ENCODE results near the gene OVCA2. TPM values are rescaled to one million over a fixed set of nuclear protein-coding genes. Genes with fewer than 3 reads are reported as not detected.

Gene OVCA2
- total and polyA plus RNA-seq, 2 donors (not counting 3 experiments of a cell fraction or from before 2014, with no cell fraction given) = 41.3 to 84.2 TPM

- H3K4me1 ChIP-seq (ENCODE audit: control insufficient read depth, extremely low read depth, insufficient read depth, low read length) = peaks cover 4% of the 10 kb centered on the region
- no peak overlapping the region for H3K4me2 ChIP-seq (ENCODE audit: insufficient read depth, low read length)
- no peaks in the 10 kb centered on the region for H3K9me3 ChIP-seq (replicated peaks; ENCODE audit: control insufficient read depth, insufficient read depth, low read length)
- POLR2A ChIA-PET = no interaction called here
- H3K9ac ChIP-seq (replicated peaks; ENCODE audit: extremely low read depth, insufficient read depth, low read length) = no peak overlapping the region
- dilution Hi-C loops (cut with MboI; ENCODE audit: extremely low pct_ligation_motif_present, low sequenced_read_pairs) (no loop called here), intact Hi-C loops (cut with micrococcal nuclease) (no loop called here)
- no peak overlapping the region for H3K4me3 ChIP-seq (replicated peaks in 1 of 3; ENCODE audit: insufficient read depth in 1 of 3, low read depth in 1 of 3, low read length in 3 of 3)
- TF ChIP-seq EZH2 (IDR thresholded peaks at IDR 0.05; ENCODE audit: borderline replicate concordance, low read depth, low read length, severe bottlenecking) (peak; percentile 22), MYC (IDR thresholded peaks at IDR 0.05; ENCODE audit: low read depth, low read length) (no peak)
- FAIRE-seq (no peak), DNase-seq (ENCODE audit: low read depth, low spot score) (no peak)
- CTCF ChIA-PET = interaction anchor here (1.8 kb wide), 1 partner anchor 89 kb away, joined by 6 read pairs; no protein-coding TSS in a partner anchor
- H3K79me2 ChIP-seq (ENCODE audit: control insufficient read depth, insufficient read depth, low read length) = no peaks in the 10 kb centered on the region
- no peaks in the 10 kb centered on the region for H3K9me1 ChIP-seq (replicated peaks; ENCODE audit: control insufficient read depth, extremely low read depth, insufficient read depth, low read length)
- BruUV-seq (replicated peaks) = no TSS peak
- H3K36me3 ChIP-seq (ENCODE audit: control insufficient read depth in 2 of 2, extremely low read depth in 1 of 2, insufficient read depth in 2 of 2, low read length in 2 of 2) = no peaks in the 10 kb centered on the region
- peaks cover 12 to 20% of the 10 kb centered on the region in 2 experiments for H3K27me3 ChIP-seq (ENCODE audit: control insufficient read depth in 2 of 2, insufficient read depth in 2 of 2, low read length in 2 of 2)
- no peaks in the 10 kb centered on the region for H4K20me1 ChIP-seq (replicated peaks; ENCODE audit: control insufficient read depth, extremely low read depth, insufficient read depth, low read length)
- H3K27ac ChIP-seq (ENCODE audit: insufficient read depth, low read depth, low read length) = no peak overlapping the region
- H2AFZ ChIP-seq (ENCODE audit: low read depth, low read length) = no peak overlapping the region
These were observed 44.4 kb upstream of the OVCA2 start for GRCh38 chr17:1997289-1997926.

GRCh38 chr17:1997927-1998742, 43.7 kb upstream of the OVCA2 start:
- peak overlapping the region; percentile 30 for H2AFZ ChIP-seq (ENCODE audit: low read depth, low read length)
- H3K4me2 ChIP-seq (ENCODE audit: insufficient read depth, low read length) = no peak overlapping the region
- intact Hi-C loops (cut with micrococcal nuclease) = no loop called here
- no peaks in the 10 kb centered on the region for H3K79me2 ChIP-seq (ENCODE audit: control insufficient read depth, insufficient read depth, low read length)
- no peak overlapping the region for H3K9ac ChIP-seq (replicated peaks; ENCODE audit: extremely low read depth, insufficient read depth, low read length)
- BruUV-seq (replicated peaks) = no TSS peak
- H3K36me3 ChIP-seq (ENCODE audit: control insufficient read depth in 2 of 2, extremely low read depth in 1 of 2, insufficient read depth in 2 of 2, low read length in 2 of 2) = no peaks in the 10 kb centered on the region
- H3K4me1 ChIP-seq (ENCODE audit: control insufficient read depth, extremely low read depth, insufficient read depth, low read length) = peaks cover 4% of the 10 kb centered on the region
- H3K27ac ChIP-seq (ENCODE audit: insufficient read depth, low read depth, low read length) = no peak overlapping the region
- FAIRE-seq (no peak), DNase-seq (ENCODE audit: low read depth, low spot score) (no peak)
- TF ChIP-seq POLR2A (IDR thresholded peaks at IDR 0.05; ENCODE audit: low read depth, low read length) (no peak), EZH2 (IDR thresholded peaks at IDR 0.05; ENCODE audit: borderline replicate concordance, low read depth, low read length, severe bottlenecking) (peak; percentile 56)
- H3K27me3 ChIP-seq (ENCODE audit: control insufficient read depth in 2 of 2, insufficient read depth in 2 of 2, low read length in 2 of 2) = peaks cover 12 to 20% of the 10 kb centered on the region in 2 experiments
- dilution Hi-C loops (cut with MboI; ENCODE audit: extremely low pct_ligation_motif_present, low sequenced_read_pairs) = no loop called here
- H3K4me3 ChIP-seq (replicated peaks in 1 of 3; ENCODE audit: insufficient read depth in 1 of 3, low read depth in 1 of 3, low read length in 3 of 3) = peak overlapping the region in 1 of 3 experiments; percentile 31
- no peaks in the 10 kb centered on the region for H3K9me3 ChIP-seq (replicated peaks; ENCODE audit: control insufficient read depth, insufficient read depth, low read length)
- ChIA-PET POLR2A (no interaction called here), CTCF (interaction anchor here (0.7 to 1.8 kb wide), 2 partner anchors 89 to 95 kb away, joined by 5 to 6 read pairs; no protein-coding TSS in a partner anchor)
- H3K9me1 ChIP-seq (replicated peaks; ENCODE audit: control insufficient read depth, extremely low read depth, insufficient read depth, low read length) = no peaks in the 10 kb centered on the region
- no peaks in the 10 kb centered on the region for H4K20me1 ChIP-seq (replicated peaks; ENCODE audit: control insufficient read depth, extremely low read depth, insufficient read depth, low read length)

Data from endothelial cell of umbilical vein (primary cell).